Measurements from ENCODE around the gene TMEM141. TPM values are rescaled to one million over a fixed set of nuclear protein-coding genes. Genes with fewer than 3 reads are reported as not detected.

The TMEM141 gene
- total RNA-seq, 5 donors from 2014 or later (not counting 1 experiment from before 2014, with no cell fraction given): 24.4 to 53.5 (median 45.8) TPM

GRCh38 chr9:136789523-136789937 lies 1.6 kb upstream of the TMEM141 start:
- Mint-ChIP-seq H3K4me1 (peaks cover 12 to 28% (median 20%) of the 10 kb centered on the region in 3 donors), H3K9me3 (no peaks in the 10 kb centered on the region), H3K4me3 (no peak overlapping the region), H3K27ac (no peak overlapping the region), H3K27me3 (peaks cover 0 to 3% of the 10 kb centered on the region in 2 donors), H3K36me3 (peaks cover 5% of the 10 kb centered on the region)
- DNase-seq: no peak
- Histone ChIP-seq H3K4me1 (ENCODE audit: control insufficient read depth in 1 of 2, extremely low read depth in 1 of 2, insufficient read depth in 2 of 2, low read length in 2 of 2) (peaks cover 7 to 36% of the 10 kb centered on the region in 2 experiments), H3K4me3 (ENCODE audit: control insufficient read depth in 1 of 2, extremely low read depth in 1 of 2, low read length in 1 of 2) (no peak overlapping the region), H3K27ac (ENCODE audit: low read length) (no peak overlapping the region), H3K36me3 (ENCODE audit: control insufficient read depth in 2 of 2, extremely low read depth in 1 of 2, insufficient read depth in 1 of 2, low read length in 1 of 2) (peaks cover 0 to 7% of the 10 kb centered on the region in 2 donors), H3K27me3 (replicated peaks in 1 of 2; ENCODE audit: control insufficient read depth in 2 of 2, extremely low read depth in 1 of 2, insufficient read depth in 2 of 2, low read length in 1 of 2) (peaks cover 0 to 4% of the 10 kb centered on the region in 2 experiments), H3K9me3 (no peaks in the 10 kb centered on the region)
- CTCF ChIA-PET: interaction anchor here in 1 of 2 donors (0.7 kb wide), 1 partner anchor 246 kb away, joined by 4 read pairs; no protein-coding TSS in a partner anchor
- WGBS (ENCODE audit: insufficient coverage): 86% methylated on average over 1 of the region's 3 CpGs
- ATAC-seq (replicated peaks in 1 of 4): no peak
- POLR2A ChIA-PET: no interaction called here

GRCh38 chr9:136791516-136792276 lies 552 bp downstream of the TMEM141 start:
- peaks cover 5% of the 10 kb centered on the region for H3K36me3 Mint-ChIP-seq
- peak overlapping the region; percentile 97 for H3K27ac ChIP-seq (ENCODE audit: low read length)
- H3K4me1 ChIP-seq (ENCODE audit: control insufficient read depth in 1 of 2, extremely low read depth in 1 of 2, insufficient read depth in 2 of 2, low read length in 2 of 2): peaks cover 7 to 45% of the 10 kb centered on the region in 2 experiments
- H3K9me3 ChIP-seq: no peaks in the 10 kb centered on the region
- ChIA-PET CTCF (interaction anchor here in 1 of 2 donors (0.5 to 1.0 kb wide), 4 partner anchors 27 to 886 kb away, joined by 3 to 6 read pairs (median 3); partner anchors contain the start of gene AJM1), POLR2A (interaction anchor here in 1 of 2 donors (0.6 kb wide), 1 partner anchor 432 kb away, joined by 10 read pairs; no protein-coding TSS in a partner anchor)
- under 1% methylated on average over 26 of the region's 29 CpGs for WGBS (ENCODE audit: insufficient coverage)
- peaks cover 0 to 7% of the 10 kb centered on the region in 2 donors for H3K36me3 ChIP-seq (ENCODE audit: control insufficient read depth in 2 of 2, extremely low read depth in 1 of 2, insufficient read depth in 1 of 2, low read length in 1 of 2)
- peak overlapping the region; percentile 75 to 86 for H3K4me3 ChIP-seq (ENCODE audit: control insufficient read depth in 1 of 2, extremely low read depth in 1 of 2, low read length in 1 of 2)
- peak overlapping the region; percentile 78 to 82 (median 80) for H3K4me3 Mint-ChIP-seq
- ATAC-seq (replicated peaks in 1 of 4) (peak; percentile 12 to 29 (median 16)), DNase-seq (peak; percentile 40 to 78 (median 63))
- peaks cover 0 to 3% of the 10 kb centered on the region in 2 donors for H3K27me3 Mint-ChIP-seq
- no peaks in the 10 kb centered on the region for H3K27me3 ChIP-seq (replicated peaks in 1 of 2; ENCODE audit: control insufficient read depth in 2 of 2, extremely low read depth in 1 of 2, insufficient read depth in 2 of 2, low read length in 1 of 2)
- peaks cover 20 to 37% (median 30%) of the 10 kb centered on the region in 3 donors for H3K4me1 Mint-ChIP-seq
- H3K27ac Mint-ChIP-seq: peak overlapping the region; percentile 89 to 91
- H3K9me3 Mint-ChIP-seq: no peaks in the 10 kb centered on the region

GRCh38 chr9:136792321-136793085 lies 1.4 kb downstream of the TMEM141 start:
- Histone ChIP-seq H3K4me3 (ENCODE audit: control insufficient read depth in 1 of 2, extremely low read depth in 1 of 2, low read length in 1 of 2) (peak overlapping the region; percentile 75 to 86), H3K4me1 (ENCODE audit: control insufficient read depth in 1 of 2, extremely low read depth in 1 of 2, insufficient read depth in 2 of 2, low read length in 2 of 2) (peaks cover 7 to 44% of the 10 kb centered on the region in 2 experiments), H3K36me3 (ENCODE audit: control insufficient read depth in 2 of 2, extremely low read depth in 1 of 2, insufficient read depth in 1 of 2, low read length in 1 of 2) (peaks cover 0 to 7% of the 10 kb centered on the region in 2 donors), H3K9me3 (no peaks in the 10 kb centered on the region), H3K27ac (ENCODE audit: low read length) (peak overlapping the region; percentile 97), H3K27me3 (replicated peaks in 1 of 2; ENCODE audit: control insufficient read depth in 2 of 2, extremely low read depth in 1 of 2, insufficient read depth in 2 of 2, low read length in 1 of 2) (no peaks in the 10 kb centered on the region)
- peaks cover 5% of the 10 kb centered on the region for H3K36me3 Mint-ChIP-seq
- H3K27me3 Mint-ChIP-seq: peaks cover 0 to 3% of the 10 kb centered on the region in 2 donors
- DNase-seq (no peak), ATAC-seq (replicated peaks in 1 of 4) (no peak)
- ChIA-PET CTCF (interaction anchor here in 1 of 2 donors (0.5 to 1.0 kb wide), 2 partner anchors 50 to 885 kb away, joined by 3 read pairs; partner anchors contain the start of gene AJM1), POLR2A (interaction anchor here in 1 of 2 donors (0.6 kb wide), 1 partner anchor 431 kb away, joined by 10 read pairs; no protein-coding TSS in a partner anchor)
- H3K27ac Mint-ChIP-seq: peak overlapping the region; percentile 43 to 82
- H3K4me3 Mint-ChIP-seq: peak overlapping the region; percentile 78 to 82 (median 80)
- no peaks in the 10 kb centered on the region for H3K9me3 Mint-ChIP-seq
- peaks cover 28 to 43% (median 33%) of the 10 kb centered on the region in 3 donors for H3K4me1 Mint-ChIP-seq
- 90% methylated on average over 9 of the region's 15 CpGs for whole genome bisulfite sequencing (ENCODE audit: insufficient coverage)

- H3K9me3 Mint-ChIP-seq: no peaks in the 10 kb centered on the region
- Histone ChIP-seq H3K36me3 (ENCODE audit: control insufficient read depth in 2 of 2, extremely low read depth in 1 of 2, insufficient read depth in 1 of 2, low read length in 1 of 2) (peaks cover 0 to 7% of the 10 kb centered on the region in 2 donors), H3K27ac (ENCODE audit: low read length) (no peak overlapping the region), H3K9me3 (no peaks in the 10 kb centered on the region), H3K27me3 (replicated peaks in 1 of 2; ENCODE audit: control insufficient read depth in 2 of 2, extremely low read depth in 1 of 2, insufficient read depth in 2 of 2, low read length in 1 of 2) (peaks cover 0 to 2% of the 10 kb centered on the region in 2 experiments), H3K4me3 (ENCODE audit: control insufficient read depth in 1 of 2, extremely low read depth in 1 of 2, low read length in 1 of 2) (no peak overlapping the region), H3K4me1 (ENCODE audit: control insufficient read depth in 1 of 2, extremely low read depth in 1 of 2, insufficient read depth in 2 of 2, low read length in 2 of 2) (peaks cover 7 to 39% of the 10 kb centered on the region in 2 experiments)
- no peak overlapping the region for H3K27ac Mint-ChIP-seq
- H3K36me3 Mint-ChIP-seq: peaks cover 5% of the 10 kb centered on the region
- POLR2A ChIA-PET: interaction anchor here in 1 of 2 donors (0.6 kb wide), 1 partner anchor 92 kb away, joined by 4 read pairs; no protein-coding TSS in a partner anchor
- peaks cover 0 to 2% of the 10 kb centered on the region in 2 donors for H3K27me3 Mint-ChIP-seq
- H3K4me3 Mint-ChIP-seq: peak overlapping the region in 2 of 3 donors; percentile 28 to 80
- ATAC-seq (replicated peaks in 1 of 4) (no peak), DNase-seq (no peak)
- CTCF ChIA-PET: no interaction called here
- 97% methylated on average over 7 of the region's 17 CpGs for WGBS (ENCODE audit: insufficient coverage)
- H3K4me1 Mint-ChIP-seq: peaks cover 28 to 36% (median 29%) of the 10 kb centered on the region in 3 donors
These were observed 2.2 kb downstream of the TMEM141 start for GRCh38 chr9:136793086-136793946.

GRCh38 chr9:136794281-136794999 lies 3.3 kb downstream of the TMEM141 start:
- CTCF ChIA-PET: interaction anchor here in 1 of 2 donors (0.5 kb wide), 1 partner anchor 136 kb away, joined by 5 read pairs; no protein-coding TSS in a partner anchor
- H3K27ac Mint-ChIP-seq: no peak overlapping the region
- peaks cover 28 to 33% (median 29%) of the 10 kb centered on the region in 3 donors for H3K4me1 Mint-ChIP-seq

More at GRCh38 chr9:136794281-136794999, 3.3 kb downstream of the TMEM141 start:
- Histone ChIP-seq H3K36me3 (ENCODE audit: control insufficient read depth in 2 of 2, extremely low read depth in 1 of 2, insufficient read depth in 1 of 2, low read length in 1 of 2) (peaks cover 0 to 7% of the 10 kb centered on the region in 2 donors), H3K9me3 (no peaks in the 10 kb centered on the region), H3K4me3 (ENCODE audit: control insufficient read depth in 1 of 2, extremely low read depth in 1 of 2, low read length in 1 of 2) (no peak overlapping the region), H3K4me1 (ENCODE audit: control insufficient read depth in 1 of 2, extremely low read depth in 1 of 2, insufficient read depth in 2 of 2, low read length in 2 of 2) (peaks cover 7 to 48% of the 10 kb centered on the region in 2 experiments), H3K27ac (ENCODE audit: low read length) (no peak overlapping the region), H3K27me3 (replicated peaks in 1 of 2; ENCODE audit: control insufficient read depth in 2 of 2, extremely low read depth in 1 of 2, insufficient read depth in 2 of 2, low read length in 1 of 2) (peaks cover 0 to 13% of the 10 kb centered on the region in 2 experiments)
- H3K27me3 Mint-ChIP-seq: peaks cover 0 to 2% of the 10 kb centered on the region in 2 donors
- no peaks in the 10 kb centered on the region for H3K9me3 Mint-ChIP-seq
- POLR2A ChIA-PET: no interaction called here
- H3K36me3 Mint-ChIP-seq: peaks cover 5% of the 10 kb centered on the region
- DNase-seq (no peak), ATAC-seq (replicated peaks in 1 of 4) (no peak)
- 95% methylated on average over 13 of the region's 14 CpGs for WGBS (ENCODE audit: insufficient coverage)
- H3K4me3 Mint-ChIP-seq: no peak overlapping the region

Data from T-cell (primary cell).